GM23338 (cell line): ENCODE measurements around the gene CHRNA4.

Experiments used
- CREB1 ChIP-seq: fragments of 250-450 bp; sonication (Bioruptor Pico); IDR thresholded peaks from 2 replicates; pipeline ENCODE4 v1.5.0; 2020; ENCODE audit warnings: low read depth, mild to moderate bottlenecking, moderate library complexity
- ETS1 ChIP-seq: IDR thresholded peaks from 2 replicates; pipeline ENCODE4 v1.6.1; 2016; ENCODE audit warnings: antibody characterized with exemption
- EZH2 ChIP-seq: fragments of 200-600 bp; sonication (generic); IDR thresholded peaks from one replicate; pipeline ENCODE4 v1.8.0; 2017; ENCODE audit warnings: antibody characterized with exemption, mild to moderate bottlenecking, low read depth; ENCODE audit not compliant: unreplicated experiment
- EZH2phosphoT487 ChIP-seq: fragments of 200-600 bp; sonication (generic); IDR thresholded peaks from one replicate; pipeline ENCODE4 v1.8.1; 2018; ENCODE audit warnings: antibody characterized with exemption; ENCODE audit not compliant: unreplicated experiment
- JUNB ChIP-seq: IDR thresholded peaks from one replicate; pipeline ENCODE4 v1.6.1; 2016; ENCODE audit warnings: antibody characterized with exemption; ENCODE audit not compliant: unreplicated experiment
- POLR2AphosphoS5 ChIP-seq: IDR thresholded peaks from 2 replicates; pipeline ENCODE4 v1.6.1; 2016; ENCODE audit warnings: antibody characterized with exemption, low read depth
- REST ChIP-seq: IDR thresholded peaks from one replicate; pipeline ENCODE4 v1.6.1; 2018; ENCODE audit warnings: antibody characterized with exemption; ENCODE audit not compliant: unreplicated experiment
- TF ChIP-seq, protein P1 (sequence below), 2 experiments: fragments of 200-600 bp in 1 of 2; sonication (generic) in 1 of 2; conservative IDR thresholded peaks; 2 replicates each; pipeline versions ENCODE4 v1.5.1 to v1.6.1; 2016 to 2017; ENCODE audit warnings: antibody characterized with exemption in 2 of 2, low read depth in 2 of 2, mild to moderate bottlenecking in 2 of 2, moderate library complexity in 1 of 2

- TF ChIP-seq, protein P1, sequence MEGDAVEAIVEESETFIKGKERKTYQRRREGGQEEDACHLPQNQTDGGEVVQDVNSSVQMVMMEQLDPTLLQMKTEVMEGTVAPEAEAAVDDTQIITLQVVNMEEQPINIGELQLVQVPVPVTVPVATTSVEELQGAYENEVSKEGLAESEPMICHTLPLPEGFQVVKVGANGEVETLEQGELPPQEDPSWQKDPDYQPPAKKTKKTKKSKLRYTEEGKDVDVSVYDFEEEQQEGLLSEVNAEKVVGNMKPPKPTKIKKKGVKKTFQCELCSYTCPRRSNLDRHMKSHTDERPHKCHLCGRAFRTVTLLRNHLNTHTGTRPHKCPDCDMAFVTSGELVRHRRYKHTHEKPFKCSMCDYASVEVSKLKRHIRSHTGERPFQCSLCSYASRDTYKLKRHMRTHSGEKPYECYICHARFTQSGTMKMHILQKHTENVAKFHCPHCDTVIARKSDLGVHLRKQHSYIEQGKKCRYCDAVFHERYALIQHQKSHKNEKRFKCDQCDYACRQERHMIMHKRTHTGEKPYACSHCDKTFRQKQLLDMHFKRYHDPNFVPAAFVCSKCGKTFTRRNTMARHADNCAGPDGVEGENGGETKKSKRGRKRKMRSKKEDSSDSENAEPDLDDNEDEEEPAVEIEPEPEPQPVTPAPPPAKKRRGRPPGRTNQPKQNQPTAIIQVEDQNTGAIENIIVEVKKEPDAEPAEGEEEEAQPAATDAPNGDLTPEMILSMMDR (conservative IDR thresholded peaks at IDR 0.05; ENCODE audit: low read depth in 2 of 2) = no peak
- TF ChIP-seq EZH2phosphoT487 (no peak), CREB1 (CRISPR knock-in tag) (no peak), POLR2AphosphoS5 (no peak), JUNB (no peak), REST (no peak), EZH2 (no peak), ETS1 (no peak)
Measured at GRCh38 chr20:63311833-63312243, 49.3 kb downstream of the CHRNA4 start.
